GM12864 (cell line): ENCODE measurements around the gene NFKBIA.
A peak's percentile ranks its signal among the peaks of the same experiment; 100 is the strongest.
"Not testable (repeated sequence)": the region's sequence is repeated elsewhere in the genome, so short reads cannot be mapped to it uniquely, and the experiment has no call there.

Experiments used
- DNase-seq: peaks from one replicate; pipeline ENCODE4 v3.0.0-alpha.2; 2011; ENCODE audit warnings: low read depth
- H3K4me3 ChIP-seq: 2 replicates; pipeline ENCODE4 v1.5.1; 2011; ENCODE audit warnings: mild to moderate bottlenecking, low read depth, low read length, control low read depth
- CTCF ChIP-seq: IDR thresholded peaks from 2 replicates; pipeline ENCODE4 v1.5.1; 2011; ENCODE audit warnings: low read depth, mild to moderate bottlenecking, moderate library complexity, low read length, control low read depth, inconsistent platforms; ENCODE audit errors: missing control alignments

The NFKBIA gene

GRCh38 chr14:35404449-35405303, at the start of gene NFKBIA:
Gene NFKBIA, minus strand, starts transcription at chr14:35404749. Its CDS starts 105 bp downstream, at chr14:35404644.
- DNase-seq = peak; percentile 83

GRCh38 chr14:35446450-35446849, 41.9 kb upstream of the NFKBIA start:
- TF ChIP-seq CTCF = no peak
- no peak overlapping the region for H3K4me3 ChIP-seq
- DNase-seq = no peak

More at GRCh38 chr14:35404449-35405303, at the start of gene NFKBIA:
- TF ChIP-seq CTCF = peak; percentile 31
- H3K4me3 ChIP-seq = peak within 1 kb of the TSS; percentile 92

- H3K4me3 ChIP-seq = no peak overlapping the region
- TF ChIP-seq CTCF = no peak
- DNase-seq = no peak
These were observed 39.6 kb upstream of the NFKBIA start for GRCh38 chr14:35444104-35444503.

GRCh38 chr14:35441160-35441559, 36.6 kb upstream of the NFKBIA start:
- no peak for DNase-seq
- H3K4me3 ChIP-seq = no peak overlapping the region
- no peak for TF ChIP-seq CTCF

GRCh38 chr14:35438910-35439713, 34.6 kb upstream of the NFKBIA start:
- H3K4me3 ChIP-seq = no peak overlapping the region
- TF ChIP-seq CTCF = peak; percentile 68
- no peak for DNase-seq

- not testable (repeated sequence) for DNase-seq, H3K4me3 ChIP-seq
These were observed 33.9 kb upstream of the NFKBIA start for GRCh38 chr14:35438492-35438891.

GRCh38 chr14:35435177-35435576, 30.6 kb upstream of the NFKBIA start:
- H3K4me3 ChIP-seq = no peak overlapping the region
- no peak for TF ChIP-seq CTCF
- DNase-seq = no peak
